B cell (primary cell): ENCODE data around the gene GBA2. TPM values are rescaled to one million over a fixed set of nuclear protein-coding genes. Genes with fewer than 3 reads are reported as not detected.

Experiments
- ATAC-seq: fragments of 200-7000 bp; cut with Tn5 transposase; one replicate; pipeline ENCODE4 v1.10.0; 2021; ENCODE audit warnings: low read depth, mild to moderate bottlenecking, moderate number of reproducible peaks, moderate library complexity
- CTCF ChIA-PET: fragments of 350-600 bp; sonication (Branson Sonifier 250); formaldehyde crosslinking; loops from one replicate; lab custom pipeline; 2021; ENCODE audit warnings: antibody characterized with exemption, inconsistent platforms; lab: Charles Lee
- POLR2A ChIA-PET: fragments of 350-600 bp; sonication (Branson Sonifier 250); formaldehyde crosslinking; loops from one replicate; lab custom pipeline; 2021; ENCODE audit warnings: antibody characterized with exemption; lab: Charles Lee
- DNase-seq: peaks from one replicate; pipeline ENCODE4 v3.0.0; 2013
- H2AFZ ChIP-seq: 2 replicates; pipeline ENCODE4 v1.6.1; 2012; ENCODE audit warnings: mild to moderate bottlenecking, low read depth, low read length; ENCODE audit not compliant: insufficient read depth, poor library complexity, severe bottlenecking
- H3K27ac ChIP-seq, 2 donors: 1 replicate in 1 of 2; 2 replicates in 1 of 2; pipeline ENCODE4 v1.5.1; 2012 to 2013; ENCODE audit warnings: low read length in 2 of 2, mild to moderate bottlenecking in 2 of 2, moderate library complexity in 1 of 2
- H3K27me3 ChIP-seq, 4 experiments: fragments of 200-600 bp in 1 of 4; sonication (generic) in 1 of 4; replicated peaks in 1 of 4; 1 replicate in 2 of 4; 2 replicates in 2 of 4; pipeline versions ENCODE4 v1.6.1 to v1.7.0; 2013 to 2016; ENCODE audit warnings: low read length in 3 of 4, mild to moderate bottlenecking in 2 of 4, mixed read lengths in 1 of 4, moderate library complexity in 1 of 4; ENCODE audit not compliant: insufficient read depth in 4 of 4, control insufficient read depth in 3 of 4; ENCODE audit errors: control extremely low read depth in 1 of 4
- H3K36me3 ChIP-seq, 2 experiments: replicated peaks in 1 of 2; 1 replicate in 1 of 2; 2 replicates in 1 of 2; pipeline versions ENCODE4 v1.6.1 to v1.7.1; 2013; ENCODE audit warnings: low read length in 1 of 2; ENCODE audit not compliant: insufficient read depth in 2 of 2, control insufficient read depth in 1 of 2; ENCODE audit errors: control extremely low read depth in 1 of 2, extremely low read depth in 1 of 2
- H3K4me1 ChIP-seq, 2 donors: fragments of 200-600 bp in 1 of 2; sonication (generic) in 1 of 2; 1 replicate in 1 of 2; 2 replicates in 1 of 2; pipeline versions ENCODE4 v1.5.1 to v1.6.1; 2013 to 2017; ENCODE audit warnings: low read length in 2 of 2; ENCODE audit not compliant: control insufficient read depth in 2 of 2, insufficient read depth in 2 of 2
- H3K4me2 ChIP-seq: replicated peaks from 2 replicates; pipeline ENCODE3; 2012; ENCODE audit warnings: mild to moderate bottlenecking, low read depth, low read length; ENCODE audit not compliant: poor library complexity, severe bottlenecking
- H3K4me3 ChIP-seq, 5 experiments: fragments of 200-600 bp in 1 of 5; sonication (generic) in 1 of 5; 1 replicate in 3 of 5; 2 replicates in 2 of 5; pipeline versions ENCODE4 v1.5.1 to v1.7.0; 2011 to 2016; ENCODE audit warnings: low read length in 4 of 5, mild to moderate bottlenecking in 4 of 5, low read depth in 2 of 5, control low read depth in 1 of 5, moderate library complexity in 1 of 5; ENCODE audit not compliant: insufficient read depth in 1 of 5; ENCODE audit errors: control extremely low read depth in 1 of 5, extremely low read depth in 1 of 5
- H3K79me2 ChIP-seq: fragments of 200-600 bp; sonication (generic); one replicate; pipeline ENCODE4 v1.6.0; 2016; ENCODE audit warnings: low read length; ENCODE audit not compliant: control insufficient read depth, insufficient read depth
- H3K9ac ChIP-seq: fragments of 200-600 bp; sonication (generic); 2 replicates; pipeline ENCODE4 v1.6.1; 2017; ENCODE audit warnings: mild to moderate bottlenecking, low read length, moderate library complexity
- H3K9me3 ChIP-seq, 3 donors: one replicate each; pipeline versions ENCODE4 v1.6.1 to v1.7.1; 2013; ENCODE audit warnings: low read length in 2 of 3; ENCODE audit not compliant: control insufficient read depth in 2 of 3, insufficient read depth in 1 of 3; ENCODE audit errors: control extremely low read depth in 1 of 3
- H4K20me1 ChIP-seq: 2 replicates; pipeline ENCODE4 v1.6.0; 2012; ENCODE audit warnings: mild to moderate bottlenecking, low read length; ENCODE audit not compliant: insufficient read depth, control insufficient read depth, poor library complexity, severe bottlenecking
- H3K27ac Mint-ChIP-seq: one replicate; pipeline ENCODE4 v1.8.0; 2021; ENCODE audit warnings: mixed read lengths
- H3K27me3 Mint-ChIP-seq: one replicate; pipeline ENCODE4 v1.8.0; 2021; ENCODE audit warnings: mixed read lengths
- H3K4me1 Mint-ChIP-seq: one replicate; pipeline ENCODE4 v1.8.0; 2021; ENCODE audit warnings: mixed read lengths
- H3K4me3 Mint-ChIP-seq: one replicate; pipeline ENCODE4 v1.8.0; 2021; ENCODE audit warnings: mixed read lengths
- H3K9me3 Mint-ChIP-seq: one replicate; pipeline ENCODE4 v1.8.0; 2022; ENCODE audit warnings: mixed read lengths; ENCODE audit not compliant: insufficient read depth
- EZH2 ChIP-seq: IDR thresholded peaks from 2 replicates; pipeline ENCODE4 v1.6.1; 2012; ENCODE audit warnings: borderline replicate concordance, low read depth, mild to moderate bottlenecking, moderate library complexity, low read length; ENCODE audit not compliant: insufficient read depth, poor library complexity, severe bottlenecking
- WGBS: methylation state at CpG from one replicate; pipeline ENCODE4 v1.1.5; 2013; ENCODE audit warnings: missing lambda C conversion rate; ENCODE audit not compliant: insufficient coverage; 5-methylcytosine and 5-hydroxymethylcytosine counted together
- intact Hi-C: fragments of 100-400 bp; cut with micrococcal nuclease; formaldehyde crosslinking; loops from one replicate; pipeline ENCODE4 v1.10.0; 2022
- polyA plus RNA-seq: library from polyadenylated mRNA; depleted of rRNA; stranded (reverse); fragments of >200 nt; gene quantifications from 2 replicates; pipeline ENCODE4 v1.2.3, GENCODE V29; 2012
- total RNA-seq, 2 donors: library from RNA; stranded (reverse); fragments of 120-200 nt in 1 of 2; gene quantifications; 1 replicate in 1 of 2; 2 replicates in 1 of 2; pipeline versions ENCODE4 v1.2.3 to v1.2.4, GENCODE V29; 2013 to 2022
- TF ChIP-seq, protein P1 (sequence below): fragments of 200-600 bp; IDR thresholded peaks from one replicate; pipeline ENCODE4 v1.8.0; 2022; ENCODE audit warnings: antibody characterized with exemption, mild to moderate bottlenecking

The GBA2 gene
- total and polyA plus RNA-seq, 2 donors (not counting 1 experiment from before 2014, with no cell fraction given) = 114 to 137 TPM

DNA sequence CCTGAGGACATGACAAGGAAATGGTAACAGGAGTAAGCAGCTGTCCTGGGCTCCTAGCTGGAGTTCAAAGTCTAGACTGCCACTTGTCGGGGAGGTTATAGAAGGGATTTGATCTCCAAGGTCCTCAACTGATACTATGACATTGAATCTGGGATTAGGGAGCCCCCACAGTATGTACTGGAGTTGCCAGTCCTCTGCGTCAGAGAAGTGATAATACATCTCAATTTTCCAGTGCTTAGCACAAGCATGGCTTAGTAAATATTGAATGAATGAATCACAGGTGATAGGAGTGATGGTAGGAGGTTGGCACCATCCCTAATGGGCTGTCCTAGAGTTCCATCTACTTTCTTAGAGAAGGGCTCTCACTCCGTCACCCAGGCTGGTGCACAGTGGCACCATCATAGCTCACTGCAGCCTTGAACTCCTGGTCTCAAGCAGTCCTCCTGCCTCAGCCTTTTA is 53.1 kb downstream of the GBA2 start:
- H3K27ac ChIP-seq = no peak overlapping the region
- intact Hi-C loops = loop anchor here (1.0 to 2.0 kb wide), 5 partner anchors 37 to 92 kb away; partner anchors contain the start of genes CCDC107, CREB3, RMRP and TLN1
- H3K27ac Mint-ChIP-seq = no peak overlapping the region

More for the DNA sequence above, 53.1 kb downstream of the GBA2 start:
- Mint-ChIP-seq H3K27me3 (no peaks in the 10 kb centered on the region), H3K4me3 (no peak overlapping the region), H3K4me1 (peaks cover 13% of the 10 kb centered on the region), H3K9me3 (no peaks in the 10 kb centered on the region)
- Histone ChIP-seq H3K36me3 (peaks cover 0 to 52% of the 10 kb centered on the region in 2 experiments), H3K9ac (no peak overlapping the region), H3K4me1 (peaks cover 3 to 13% of the 10 kb centered on the region in 2 donors), H3K9me3 (no peaks in the 10 kb centered on the region), H3K4me3 (no peak overlapping the region), H3K79me2 (no peaks in the 10 kb centered on the region), H3K4me2 (no peak overlapping the region), H3K27me3 (no peaks in the 10 kb centered on the region), H4K20me1 (peaks cover 7% of the 10 kb centered on the region), H2AFZ (no peak overlapping the region)
- POLR2A ChIA-PET = interaction anchor here (0.5 to 2.4 kb wide), 3 partner anchors 49 to 147 kb away, joined by 3 to 9 read pairs (median 3); no protein-coding TSS in a partner anchor
- 100% methylated on average over 1 of the region's 3 CpGs for WGBS
- DNase-seq (no peak), ATAC-seq (no peak)
- CTCF ChIA-PET = interaction anchor here (0.8 to 10.0 kb wide), 34 partner anchors 11 to 623 kb away, joined by 3 to 195 read pairs (median 8); partner anchors contain the start of genes ARHGEF39, CCDC107, CD72 and CREB3
- TF ChIP-seq, protein P1, sequence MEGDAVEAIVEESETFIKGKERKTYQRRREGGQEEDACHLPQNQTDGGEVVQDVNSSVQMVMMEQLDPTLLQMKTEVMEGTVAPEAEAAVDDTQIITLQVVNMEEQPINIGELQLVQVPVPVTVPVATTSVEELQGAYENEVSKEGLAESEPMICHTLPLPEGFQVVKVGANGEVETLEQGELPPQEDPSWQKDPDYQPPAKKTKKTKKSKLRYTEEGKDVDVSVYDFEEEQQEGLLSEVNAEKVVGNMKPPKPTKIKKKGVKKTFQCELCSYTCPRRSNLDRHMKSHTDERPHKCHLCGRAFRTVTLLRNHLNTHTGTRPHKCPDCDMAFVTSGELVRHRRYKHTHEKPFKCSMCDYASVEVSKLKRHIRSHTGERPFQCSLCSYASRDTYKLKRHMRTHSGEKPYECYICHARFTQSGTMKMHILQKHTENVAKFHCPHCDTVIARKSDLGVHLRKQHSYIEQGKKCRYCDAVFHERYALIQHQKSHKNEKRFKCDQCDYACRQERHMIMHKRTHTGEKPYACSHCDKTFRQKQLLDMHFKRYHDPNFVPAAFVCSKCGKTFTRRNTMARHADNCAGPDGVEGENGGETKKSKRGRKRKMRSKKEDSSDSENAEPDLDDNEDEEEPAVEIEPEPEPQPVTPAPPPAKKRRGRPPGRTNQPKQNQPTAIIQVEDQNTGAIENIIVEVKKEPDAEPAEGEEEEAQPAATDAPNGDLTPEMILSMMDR = no peak
- TF ChIP-seq EZH2 = no peak
